GM12878 (cell line): ENCODE data around the gene CALN1. TPM values are rescaled to one million over a fixed set of nuclear protein-coding genes. Genes with fewer than 3 reads are reported as not detected.

Experiments
- ATAC-seq: fragments of 200-7000 bp; cut with Tn5 transposase; 3 replicates; pipeline ENCODE4 v1.9.1; 2020; ENCODE audit warnings: mild to moderate bottlenecking, moderate library complexity
- BruUV-seq: library from RNA; stranded (reverse); fragments of 400-500 nt; replicated peaks from 2 replicates; lab custom pipeline; 2021; lab: Mats Ljungman, UMichigan
- CTCF ChIA-PET: fragments of 300-600 bp; sonication (Branson Sonifier 250); formaldehyde crosslinking; extraction: SDS; loops from one replicate; lab custom pipeline; 2021; ENCODE audit warnings: inconsistent platforms; lab: Yijun Ruan, JAX
- POLR2A ChIA-PET: fragments of 350-600 bp; formaldehyde crosslinking; extraction: SDS; loops from one replicate; lab custom pipeline; 2021; ENCODE audit warnings: inconsistent platforms; lab: Charles Lee
- RAD21 ChIA-PET: fragments of 300-600 bp; sonication (Branson Sonifier 250); formaldehyde crosslinking; loops from one replicate; lab custom pipeline; 2023; ENCODE audit warnings: antibody characterized with exemption; ENCODE audit not compliant: unreplicated experiment; lab: Charles Lee
- SMC1A ChIA-PET: fragments of 300-600 bp; sonication (Branson Sonifier 250); formaldehyde crosslinking; loops from one replicate; lab custom pipeline; 2023; ENCODE audit not compliant: unreplicated experiment, uncharacterized antibody; lab: Charles Lee
- DNase-seq: peaks from one replicate; pipeline ENCODE4 v3.0.0-alpha.2; 2011; ENCODE audit warnings: low read depth, low spot score
- FAIRE-seq: peaks from 3 replicates; lab custom pipeline; 2011; peaks lifted over from hg19 to GRCh38; lab: Jason Lieb, UNC
- H2AFZ ChIP-seq: 2 replicates; pipeline ENCODE4 v1.6.0; 2011; ENCODE audit warnings: low read depth, low read length, control low read depth; ENCODE audit not compliant: control insufficient read depth
- H3K27ac ChIP-seq: 2 replicates; pipeline ENCODE4 v1.5.1; 2011; ENCODE audit warnings: control low read depth; ENCODE audit not compliant: control insufficient read depth, insufficient read depth
- H3K27me3 ChIP-seq, 2 experiments: replicated peaks in 1 of 2; 2 replicates each; pipeline versions ENCODE4 v1.6.0 to v1.6.1; 2011; ENCODE audit warnings: low read length in 1 of 2; ENCODE audit not compliant: control insufficient read depth in 2 of 2, insufficient read depth in 2 of 2
- H3K36me3 ChIP-seq, 2 experiments: 2 replicates each; pipeline ENCODE4 v1.5.1; 2011; ENCODE audit warnings: low read length in 1 of 2; ENCODE audit not compliant: control insufficient read depth in 2 of 2, insufficient read depth in 2 of 2
- H3K4me1 ChIP-seq: 2 replicates; pipeline ENCODE4 v1.6.1; 2011; ENCODE audit warnings: mild to moderate bottlenecking, low read length, moderate library complexity, mixed read lengths; ENCODE audit not compliant: control insufficient read depth, insufficient read depth
- H3K4me2 ChIP-seq: 2 replicates; pipeline ENCODE4 v1.6.0; 2011; ENCODE audit warnings: control low read depth; ENCODE audit not compliant: control insufficient read depth, insufficient read depth
- H3K4me3 ChIP-seq: fragments of 200-600 bp; sonication (generic); 2 replicates; pipeline ENCODE4 v1.5.1; 2016
- H3K79me2 ChIP-seq: 2 replicates; pipeline ENCODE4 v1.6.0; 2011; ENCODE audit warnings: low read length; ENCODE audit not compliant: control insufficient read depth, insufficient read depth
- H3K9ac ChIP-seq: 2 replicates; pipeline ENCODE4 v1.8.0; 2011; ENCODE audit warnings: low read length, control low read depth, mixed read lengths; ENCODE audit not compliant: control insufficient read depth, insufficient read depth
- H3K9me3 ChIP-seq: replicated peaks from 3 replicates; pipeline ENCODE4 v1.5.1; 2011; ENCODE audit warnings: mild to moderate bottlenecking, low read length; ENCODE audit not compliant: control insufficient read depth, insufficient read depth
- H4K20me1 ChIP-seq: 2 replicates; pipeline ENCODE4 v1.6.0; 2011; ENCODE audit not compliant: control insufficient read depth, insufficient read depth
- BACH1 ChIP-seq: fragments of 450-650 bp; IDR thresholded peaks from 2 replicates; pipeline ENCODE4 v1.6.1; 2017; ENCODE audit warnings: mild to moderate bottlenecking, borderline replicate concordance
- CBX5 ChIP-seq: sonication (generic); IDR thresholded peaks from 2 replicates; pipeline ENCODE4 v1.6.1; 2016; ENCODE audit warnings: low read depth, moderate library complexity, mild to moderate bottlenecking, inconsistent platforms
- CTCF ChIP-seq, 3 experiments: IDR thresholded peaks in 2 of 3; conservative IDR thresholded peaks in 1 of 3; 2 replicates each; pipeline ENCODE4 v1.5.1; 2011; ENCODE audit warnings: low read depth in 3 of 3, low read length in 3 of 3, mild to moderate bottlenecking in 3 of 3, control low read depth in 2 of 3, moderate library complexity in 2 of 3, inconsistent platforms in 1 of 3, mixed read lengths in 1 of 3; ENCODE audit not compliant: control insufficient read depth in 2 of 3, insufficient read depth in 1 of 3; ENCODE audit errors: extremely low read depth in 1 of 3
- PAX5 ChIP-seq: IDR thresholded peaks from 2 replicates; pipeline ENCODE4 v1.6.1; 2011; ENCODE audit warnings: low read depth, low read length, borderline replicate concordance
- POLR2A ChIP-seq: IDR thresholded peaks from 2 replicates; pipeline ENCODE4 v1.6.1; 2011; ENCODE audit warnings: low read depth, mild to moderate bottlenecking, low read length
- RELA ChIP-seq: fragments of 450-650 bp; IDR thresholded peaks from 2 replicates; pipeline ENCODE4 v1.8.0; 2014; ENCODE audit warnings: borderline replicate concordance; ENCODE audit not compliant: partially characterized antibody
- ZBTB4 ChIP-seq: fragments of 450-650 bp; formaldehyde crosslinking; IDR thresholded peaks from 2 replicates; pipeline ENCODE4 v1.4.0; 2022; ENCODE audit warnings: mild to moderate bottlenecking, moderate library complexity
- WGBS: methylation state at CpG from one replicate; pipeline ENCODE4 v1.1.6; 2016; ENCODE audit warnings: low lambda C conversion rate; ENCODE audit not compliant: insufficient replicate concordance, insufficient coverage; ENCODE audit errors: missing lambda C conversion rate; 5-methylcytosine and 5-hydroxymethylcytosine counted together
- in situ Hi-C: fragments of 300-500 bp; cut with MboI; formaldehyde crosslinking; loops from 9 replicates; pipeline ENCODE4 v1.14.3; 2018; ENCODE audit warnings: mixed read lengths
- intact Hi-C: fragments of 100-400 bp; cut with micrococcal nuclease; formaldehyde crosslinking; loops from one replicate; pipeline ENCODE4 v1.14.2; 2022; ENCODE audit not compliant: unreplicated experiment
- polyA plus RNA-seq, 11 experiments: library from polyadenylated mRNA; depleted of rRNA in 4 of 11; unstranded in 6 of 11; stranded (reverse) in 5 of 11; fragments of >200 nt; fragmentation: Nextera tagmentation in 4 of 11; fragmentation: Illumina TruSeq in 1 of 11; extraction: Ambion mirVana in 4 of 11; extraction: Trizol in 1 of 11; gene quantifications; 1 replicate in 1 of 11; 2 replicates in 10 of 11; pipeline versions ENCODE4 v1.2.1 to v1.2.3, GENCODE V29; 2011 to 2016; ENCODE audit warnings: inconsistent platforms in 2 of 11, missing spikeins in 2 of 11, low read depth in 1 of 11
- total RNA-seq, 4 experiments: library from RNA; depleted of rRNA in 3 of 4; stranded (reverse); fragments of >200 nt in 3 of 4; fragmentation: Illumina TruSeq in 1 of 4; extraction: Trizol in 1 of 4; gene quantifications; 2 replicates each; pipeline versions ENCODE4 v1.2.1 to v1.2.3, GENCODE V29; 2013 to 2021

The CALN1 gene
- total and polyA plus RNA-seq, 10 of the 15 experiments (the other 5 are each of a cell fraction or from before 2014, with no cell fraction given), result 0.48 to 15.3 (median 1.6) TPM

GRCh38 chr7:72386118-72386517, 26.0 kb downstream of the CALN1 start:
- H3K27ac ChIP-seq, result no peak overlapping the region
- no peak for DNase-seq
- in situ Hi-C loops (no loop called here), intact Hi-C loops (no loop called here)
- ChIA-PET SMC1A (no interaction called here), POLR2A (interaction anchor here (0.6 kb wide), 1 partner anchor 71 kb away, joined by 12 read pairs; no protein-coding TSS in a partner anchor), RAD21 (no interaction called here), CTCF (no interaction called here)
- BruUV-seq, result no TSS peak
- FAIRE-seq, result no peak
- no peaks in the 10 kb centered on the region for H3K9me3 ChIP-seq
- H3K9ac ChIP-seq, result no peak overlapping the region
- no peaks in the 10 kb centered on the region for H3K27me3 ChIP-seq
- 2% methylated on average over 3 of the region's 3 CpGs for WGBS
- no peak overlapping the region for H3K4me3 ChIP-seq
- no peak overlapping the region for H3K4me2 ChIP-seq
- no peak overlapping the region for H2AFZ ChIP-seq
- no peaks in the 10 kb centered on the region for H3K79me2 ChIP-seq
- H4K20me1 ChIP-seq, result no peaks in the 10 kb centered on the region
- TF ChIP-seq CBX5, result no peak
- no peak for TF ChIP-seq PAX5
- TF ChIP-seq POLR2A, result no peak
- TF ChIP-seq ZBTB4 (CRISPR knock-in tag), result no peak
- TF ChIP-seq RELA, result no peak
- TF ChIP-seq BACH1, result no peak
- no peak for TF ChIP-seq CTCF (IDR thresholded peaks at IDR 0.05 in 2 of 3, conservative IDR thresholded peaks at IDR 0.05 in 1 of 3; ENCODE audit: control insufficient read depth in 2 of 3, extremely low read depth in 1 of 3, insufficient read depth in 1 of 3, low read depth in 3 of 3, low read length in 3 of 3)
- ATAC-seq, result no peak
- H3K4me1 ChIP-seq, result no peaks in the 10 kb centered on the region
- no peaks in the 10 kb centered on the region for H3K36me3 ChIP-seq
